ENCODE measurements around the gene FAM117A.

DNA sequence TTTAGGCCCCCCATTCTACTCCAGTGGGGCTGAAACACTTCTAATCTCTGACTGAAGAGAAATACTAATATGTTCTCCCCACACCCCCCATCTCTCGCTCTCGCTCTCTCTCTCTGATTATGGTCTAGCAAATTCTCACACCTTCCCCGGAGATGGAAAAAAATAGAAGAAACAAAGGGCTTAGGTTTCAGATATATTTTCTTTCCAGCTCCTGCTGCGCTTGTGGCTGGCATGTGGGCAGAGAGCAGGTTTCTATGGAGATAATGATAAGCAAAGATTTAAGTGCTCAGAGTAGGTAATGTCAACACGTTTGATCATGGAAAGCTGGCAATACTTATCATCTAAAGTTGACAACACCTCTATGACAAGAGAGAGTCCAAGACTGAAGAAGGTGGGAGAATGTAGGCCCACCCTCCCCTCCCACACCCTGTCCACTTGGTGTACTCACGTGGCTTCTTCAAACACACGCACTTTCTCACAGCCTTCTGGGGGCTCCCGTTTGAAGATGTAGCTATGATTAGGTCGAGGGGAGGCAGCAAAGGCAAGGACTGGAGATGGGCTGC, 48.1 kb downstream of the FAM117A start:
- TF ChIP-seq EP300 (IDR thresholded peaks at IDR 0.05; ENCODE audit: borderline replicate concordance) (no peak), YY1 (IDR thresholded peaks at IDR 0.05; ENCODE audit: low read depth) (no peak), NFIC (IDR thresholded peaks at IDR 0.05) (no peak), RAD21 (IDR thresholded peaks at IDR 0.05; ENCODE audit: low read depth) (no peak), FOXM1 (IDR thresholded peaks at IDR 0.05; ENCODE audit: borderline replicate concordance, low read depth) (no peak), CREB1 (IDR thresholded peaks at IDR 0.05; ENCODE audit: low read depth) (no peak), TAF1 (IDR thresholded peaks at IDR 0.05; ENCODE audit: low read depth) (no peak), ZBTB7A (IDR thresholded peaks at IDR 0.05; ENCODE audit: low read depth) (no peak), TEAD4 (IDR thresholded peaks at IDR 0.05) (no peak), CEBPB (IDR thresholded peaks at IDR 0.05) (no peak), EGR1 (IDR thresholded peaks at IDR 0.05) (no peak)
- TF ChIP-seq, protein P1, sequence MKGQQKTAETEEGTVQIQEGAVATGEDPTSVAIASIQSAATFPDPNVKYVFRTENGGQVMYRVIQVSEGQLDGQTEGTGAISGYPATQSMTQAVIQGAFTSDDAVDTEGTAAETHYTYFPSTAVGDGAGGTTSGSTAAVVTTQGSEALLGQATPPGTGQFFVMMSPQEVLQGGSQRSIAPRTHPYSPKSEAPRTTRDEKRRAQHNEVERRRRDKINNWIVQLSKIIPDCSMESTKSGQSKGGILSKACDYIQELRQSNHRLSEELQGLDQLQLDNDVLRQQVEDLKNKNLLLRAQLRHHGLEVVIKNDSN (IDR thresholded peaks at IDR 0.05) = no peak
- TF ChIP-seq, protein P2, sequence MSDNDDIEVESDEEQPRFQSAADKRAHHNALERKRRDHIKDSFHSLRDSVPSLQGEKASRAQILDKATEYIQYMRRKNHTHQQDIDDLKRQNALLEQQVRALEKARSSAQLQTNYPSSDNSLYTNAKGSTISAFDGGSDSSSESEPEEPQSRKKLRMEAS (IDR thresholded peaks at IDR 0.05) = no peak
- TF ChIP-seq, protein P3, sequence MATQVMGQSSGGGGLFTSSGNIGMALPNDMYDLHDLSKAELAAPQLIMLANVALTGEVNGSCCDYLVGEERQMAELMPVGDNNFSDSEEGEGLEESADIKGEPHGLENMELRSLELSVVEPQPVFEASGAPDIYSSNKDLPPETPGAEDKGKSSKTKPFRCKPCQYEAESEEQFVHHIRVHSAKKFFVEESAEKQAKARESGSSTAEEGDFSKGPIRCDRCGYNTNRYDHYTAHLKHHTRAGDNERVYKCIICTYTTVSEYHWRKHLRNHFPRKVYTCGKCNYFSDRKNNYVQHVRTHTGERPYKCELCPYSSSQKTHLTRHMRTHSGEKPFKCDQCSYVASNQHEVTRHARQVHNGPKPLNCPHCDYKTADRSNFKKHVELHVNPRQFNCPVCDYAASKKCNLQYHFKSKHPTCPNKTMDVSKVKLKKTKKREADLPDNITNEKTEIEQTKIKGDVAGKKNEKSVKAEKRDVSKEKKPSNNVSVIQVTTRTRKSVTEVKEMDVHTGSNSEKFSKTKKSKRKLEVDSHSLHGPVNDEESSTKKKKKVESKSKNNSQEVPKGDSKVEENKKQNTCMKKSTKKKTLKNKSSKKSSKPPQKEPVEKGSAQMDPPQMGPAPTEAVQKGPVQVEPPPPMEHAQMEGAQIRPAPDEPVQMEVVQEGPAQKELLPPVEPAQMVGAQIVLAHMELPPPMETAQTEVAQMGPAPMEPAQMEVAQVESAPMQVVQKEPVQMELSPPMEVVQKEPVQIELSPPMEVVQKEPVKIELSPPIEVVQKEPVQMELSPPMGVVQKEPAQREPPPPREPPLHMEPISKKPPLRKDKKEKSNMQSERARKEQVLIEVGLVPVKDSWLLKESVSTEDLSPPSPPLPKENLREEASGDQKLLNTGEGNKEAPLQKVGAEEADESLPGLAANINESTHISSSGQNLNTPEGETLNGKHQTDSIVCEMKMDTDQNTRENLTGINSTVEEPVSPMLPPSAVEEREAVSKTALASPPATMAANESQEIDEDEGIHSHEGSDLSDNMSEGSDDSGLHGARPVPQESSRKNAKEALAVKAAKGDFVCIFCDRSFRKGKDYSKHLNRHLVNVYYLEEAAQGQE (IDR thresholded peaks at IDR 0.05; ENCODE audit: low read depth) = no peak
